K562 (cell line): Measurements from ENCODE around the gene ECSIT. TPM values are rescaled to one million over a fixed set of nuclear protein-coding genes. Genes with fewer than 3 reads are reported as not detected.

Experiments used
- C11orf30 ChIP-seq: fragments of 450-650 bp; IDR thresholded peaks from 2 replicates; pipeline ENCODE4 v1.6.1; 2016; ENCODE audit warnings: low read depth, mild to moderate bottlenecking
- CBFA2T3 ChIP-seq: fragments of 450-650 bp; IDR thresholded peaks from 2 replicates; pipeline ENCODE4 v1.6.1; 2017
- DIDO1 ChIP-seq: fragments of 450-650 bp; IDR thresholded peaks from 2 replicates; pipeline ENCODE4 v1.6.1; 2016; ENCODE audit warnings: low read depth, missing biosample characterization, missing genetic modification characterization
- DPF2 ChIP-seq: fragments of 450-650 bp; IDR thresholded peaks from 2 replicates; pipeline ENCODE4 v1.6.1; 2016
- FIP1L1 ChIP-seq: fragments of 200-400 bp; formaldehyde crosslinking; IDR thresholded peaks from 2 replicates; pipeline ENCODE4 v1.6.1; 2018; ENCODE audit warnings: mild to moderate bottlenecking, low read depth, low read length; ENCODE audit not compliant: poor library complexity, severe bottlenecking
- FOS ChIP-seq: IDR thresholded peaks from 3 replicates; pipeline ENCODE4 v1.6.1; 2011; ENCODE audit not compliant: insufficient read length; ENCODE audit errors: extremely low read depth
- FOXM1 ChIP-seq, 2 experiments: fragments of 450-650 bp in 1 of 2; sonication (generic) in 1 of 2; formaldehyde crosslinking in 1 of 2; IDR thresholded peaks; 2 replicates each; pipeline versions ENCODE4 v1.6.1 to v1.9.0; 2017 to 2022; ENCODE audit warnings: low read depth in 2 of 2, mild to moderate bottlenecking in 2 of 2, missing genetic modification reagents in 1 of 2, moderate library complexity in 1 of 2
- GABPB1 ChIP-seq: sonication (generic); formaldehyde crosslinking; IDR thresholded peaks from 2 replicates; pipeline ENCODE4 v1.8.0; 2022; ENCODE audit warnings: mild to moderate bottlenecking, missing genetic modification reagents
- GTF2E2 ChIP-seq: fragments of 200-800 bp; sonication (Bioruptor generic); IDR thresholded peaks from 2 replicates; pipeline ENCODE4 v1.6.1; 2016; ENCODE audit warnings: missing genetic modification characterization, missing compliant biosample characterization
- MIER1 ChIP-seq: fragments of 450-650 bp; IDR thresholded peaks from 2 replicates; pipeline ENCODE4 v1.6.1; 2016; ENCODE audit warnings: antibody characterized with exemption, mild to moderate bottlenecking, low read depth
- SAP30 ChIP-seq: fragments of 200-600 bp; sonication (generic); IDR thresholded peaks from 2 replicates; pipeline ENCODE4 v1.6.1; 2012; ENCODE audit warnings: borderline replicate concordance, low read depth, mild to moderate bottlenecking, moderate library complexity, low read length, control low read depth, inconsistent platforms; ENCODE audit not compliant: insufficient read depth, poor library complexity, severe bottlenecking
- TCF7L2 ChIP-seq: fragments of 150-350 bp; IDR thresholded peaks from 2 replicates; pipeline ENCODE4 v1.6.1; 2016; ENCODE audit warnings: low read depth, mild to moderate bottlenecking, low read length, moderate library complexity
- TEAD1 ChIP-seq, 2 experiments: fragments of 450-650 bp in 1 of 2; sonication (generic) in 1 of 2; formaldehyde crosslinking; IDR thresholded peaks; 2 replicates each; pipeline versions ENCODE4 v1.4.0 to v1.8.0; 2020 to 2022; ENCODE audit warnings: mild to moderate bottlenecking in 2 of 2, missing genetic modification reagents in 1 of 2
- ZBED1 ChIP-seq: IDR thresholded peaks from 2 replicates; pipeline ENCODE4 v1.6.1; 2014
- ZNF830 ChIP-seq: fragments of 250-450 bp; sonication (Bioruptor Pico); IDR thresholded peaks from 2 replicates; pipeline ENCODE4 v1.5.0; 2021; ENCODE audit warnings: mild to moderate bottlenecking
- ZSCAN32 ChIP-seq: fragments of 450-650 bp; formaldehyde crosslinking; IDR thresholded peaks from 2 replicates; pipeline ENCODE4 v1.4.0; 2020; ENCODE audit warnings: mild to moderate bottlenecking, moderate library complexity
- polyA plus RNA-seq, 8 experiments: library from polyadenylated mRNA; depleted of rRNA in 4 of 8; stranded (reverse) in 5 of 8; unstranded in 3 of 8; fragments of >200 nt; fragmentation: Nextera tagmentation in 2 of 8; fragmentation: Illumina TruSeq in 1 of 8; extraction: Ambion mirVana in 2 of 8; extraction: Trizol in 1 of 8; gene quantifications; 2 replicates each; pipeline versions ENCODE4 v1.2.1 to v1.2.3, GENCODE V29; 2011 to 2014; ENCODE audit warnings: inconsistent platforms in 1 of 8, missing spikeins in 1 of 8
- total RNA-seq, 7 experiments: library from RNA; depleted of rRNA in 6 of 7; stranded (reverse); fragments of >200 nt in 6 of 7; fragmentation: Illumina TruSeq in 2 of 7; extraction: Trizol in 2 of 7; gene quantifications; 2 replicates each; pipeline versions ENCODE4 v1.2.1 to v1.2.3, GENCODE V29; 2011 to 2021; ENCODE audit warnings: low replicate concordance in 1 of 7
- TF ChIP-seq, protein P1 (sequence below): fragments of 250-450 bp; sonication (Bioruptor Pico); IDR thresholded peaks from 2 replicates; pipeline ENCODE4 v1.5.0; 2020; ENCODE audit warnings: mild to moderate bottlenecking, borderline replicate concordance
- TF ChIP-seq, protein P2 (sequence below): IDR thresholded peaks from 2 replicates; pipeline ENCODE4 v1.6.1; 2014; ENCODE audit warnings: antibody characterized with exemption
- TF ChIP-seq, protein P3 (sequence below): conservative IDR thresholded peaks from 2 replicates; pipeline ENCODE4 v1.6.1; 2011; ENCODE audit warnings: low read depth, mild to moderate bottlenecking, low read length; ENCODE audit not compliant: control insufficient read depth
- TF ChIP-seq, protein P4 (sequence below): sonication (generic); formaldehyde crosslinking; IDR thresholded peaks from 2 replicates; pipeline ENCODE4 v1.8.1; 2023; ENCODE audit warnings: mild to moderate bottlenecking, missing genetic modification reagents, moderate library complexity

The ECSIT gene
- total and polyA plus RNA-seq, 9 of the 15 experiments (the other 6 are each of a cell fraction or from before 2014, with no cell fraction given), result 1.1 to 82.5 (median 43.9) TPM

DNA sequence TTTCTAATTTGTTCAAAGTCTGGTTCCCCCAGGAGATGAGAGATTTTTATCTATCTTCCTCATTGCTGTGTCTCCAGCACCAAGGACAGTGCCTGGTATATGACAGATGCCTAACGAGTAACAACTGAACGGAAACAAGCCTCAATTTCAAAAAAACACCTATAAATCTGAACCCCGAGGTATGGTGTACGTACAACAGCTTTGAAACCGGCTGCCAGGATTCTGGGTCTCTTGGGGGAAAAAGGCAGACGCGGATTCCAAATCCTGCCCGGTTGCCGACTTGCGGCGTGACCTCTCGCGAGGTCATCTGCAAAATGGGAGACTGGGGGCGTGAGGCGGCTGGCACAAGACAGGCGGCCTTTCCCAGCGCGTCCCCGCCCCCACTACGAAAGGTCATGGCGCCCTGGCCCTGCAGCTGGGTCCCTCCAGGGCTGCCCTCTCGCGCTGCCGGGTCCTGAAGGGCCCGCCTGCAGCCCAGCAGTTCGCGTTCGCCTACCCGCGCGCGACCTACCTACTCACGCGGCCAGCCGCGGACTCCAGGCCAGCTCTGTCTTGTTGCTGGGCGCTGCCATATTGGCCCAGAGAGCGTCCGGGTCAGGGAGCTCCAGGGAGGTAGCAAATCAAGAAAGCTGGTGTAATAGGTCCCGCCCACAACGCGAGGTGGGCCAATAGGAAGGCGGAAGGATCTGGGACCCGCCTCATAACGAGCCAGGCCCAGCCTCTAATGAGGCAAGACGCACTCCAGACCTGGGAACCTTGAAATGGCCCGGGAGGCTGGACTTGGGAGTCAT lies at the start of gene ECSIT (continued):
- peak; percentile 66; the same call in 1 of the 2 replicates for TF ChIP-seq GTF2E2 (tag)
- TF ChIP-seq SAP30, result peak; percentile 97
- 0 out of 2 replicates have a peak, but pooled peaks have one; percentile 57 for TF ChIP-seq ZNF830
- TF ChIP-seq, protein P1, sequence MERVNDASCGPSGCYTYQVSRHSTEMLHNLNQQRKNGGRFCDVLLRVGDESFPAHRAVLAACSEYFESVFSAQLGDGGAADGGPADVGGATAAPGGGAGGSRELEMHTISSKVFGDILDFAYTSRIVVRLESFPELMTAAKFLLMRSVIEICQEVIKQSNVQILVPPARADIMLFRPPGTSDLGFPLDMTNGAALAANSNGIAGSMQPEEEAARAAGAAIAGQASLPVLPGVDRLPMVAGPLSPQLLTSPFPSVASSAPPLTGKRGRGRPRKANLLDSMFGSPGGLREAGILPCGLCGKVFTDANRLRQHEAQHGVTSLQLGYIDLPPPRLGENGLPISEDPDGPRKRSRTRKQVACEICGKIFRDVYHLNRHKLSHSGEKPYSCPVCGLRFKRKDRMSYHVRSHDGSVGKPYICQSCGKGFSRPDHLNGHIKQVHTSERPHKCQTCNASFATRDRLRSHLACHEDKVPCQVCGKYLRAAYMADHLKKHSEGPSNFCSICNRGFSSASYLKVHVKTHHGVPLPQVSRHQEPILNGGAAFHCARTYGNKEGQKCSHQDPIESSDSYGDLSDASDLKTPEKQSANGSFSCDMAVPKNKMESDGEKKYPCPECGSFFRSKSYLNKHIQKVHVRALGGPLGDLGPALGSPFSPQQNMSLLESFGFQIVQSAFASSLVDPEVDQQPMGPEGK (CRISPR knock-in tag), result no peak
- TF ChIP-seq, protein P2, sequence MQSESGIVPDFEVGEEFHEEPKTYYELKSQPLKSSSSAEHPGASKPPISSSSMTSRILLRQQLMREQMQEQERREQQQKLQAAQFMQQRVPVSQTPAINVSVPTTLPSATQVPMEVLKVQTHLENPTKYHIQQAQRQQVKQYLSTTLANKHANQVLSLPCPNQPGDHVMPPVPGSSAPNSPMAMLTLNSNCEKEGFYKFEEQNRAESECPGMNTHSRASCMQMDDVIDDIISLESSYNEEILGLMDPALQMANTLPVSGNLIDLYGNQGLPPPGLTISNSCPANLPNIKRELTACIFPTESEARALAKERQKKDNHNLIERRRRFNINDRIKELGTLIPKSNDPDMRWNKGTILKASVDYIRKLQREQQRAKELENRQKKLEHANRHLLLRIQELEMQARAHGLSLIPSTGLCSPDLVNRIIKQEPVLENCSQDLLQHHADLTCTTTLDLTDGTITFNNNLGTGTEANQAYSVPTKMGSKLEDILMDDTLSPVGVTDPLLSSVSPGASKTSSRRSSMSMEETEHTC, result no peak
- 0 out of 2 replicates have a peak, but pooled peaks have one; percentile 9 for TF ChIP-seq CBFA2T3
- peak; percentile 36; the same call in 1 of the 2 replicates for TF ChIP-seq DPF2
- peak; percentile 80 for TF ChIP-seq DIDO1 (tag)
- TF ChIP-seq FOS, result peak; percentile 65
- peak; percentile 32; the same call in 1 of the 2 replicates for TF ChIP-seq FOXM1 (IDR thresholded peaks at IDR 0.05; ENCODE audit: low read depth)
- TF ChIP-seq FOXM1 (CRISPR knock-in tag; IDR thresholded peaks at IDR 0.05; ENCODE audit: low read depth), result no peak
- no peak for TF ChIP-seq ZBED1
- peak; percentile 97 for TF ChIP-seq C11orf30
- peak; percentile 76 for TF ChIP-seq TCF7L2
- TF ChIP-seq ZSCAN32 (CRISPR knock-in tag), result no peak
- peak in 1 of 2 experiments; percentile 77; a peak in 1 of 4 replicates for TF ChIP-seq TEAD1 (CRISPR knock-in tag; IDR thresholded peaks at IDR 0.05)
- TF ChIP-seq, protein P3, sequence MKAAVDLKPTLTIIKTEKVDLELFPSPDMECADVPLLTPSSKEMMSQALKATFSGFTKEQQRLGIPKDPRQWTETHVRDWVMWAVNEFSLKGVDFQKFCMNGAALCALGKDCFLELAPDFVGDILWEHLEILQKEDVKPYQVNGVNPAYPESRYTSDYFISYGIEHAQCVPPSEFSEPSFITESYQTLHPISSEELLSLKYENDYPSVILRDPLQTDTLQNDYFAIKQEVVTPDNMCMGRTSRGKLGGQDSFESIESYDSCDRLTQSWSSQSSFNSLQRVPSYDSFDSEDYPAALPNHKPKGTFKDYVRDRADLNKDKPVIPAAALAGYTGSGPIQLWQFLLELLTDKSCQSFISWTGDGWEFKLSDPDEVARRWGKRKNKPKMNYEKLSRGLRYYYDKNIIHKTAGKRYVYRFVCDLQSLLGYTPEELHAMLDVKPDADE, result peak; percentile 61; the same call in 1 of the 2 replicates
- TF ChIP-seq FIP1L1, result peak; percentile 81
- TF ChIP-seq MIER1, result peak; percentile 96
- peak; percentile 98 for TF ChIP-seq GABPB1
- TF ChIP-seq, protein P4, sequence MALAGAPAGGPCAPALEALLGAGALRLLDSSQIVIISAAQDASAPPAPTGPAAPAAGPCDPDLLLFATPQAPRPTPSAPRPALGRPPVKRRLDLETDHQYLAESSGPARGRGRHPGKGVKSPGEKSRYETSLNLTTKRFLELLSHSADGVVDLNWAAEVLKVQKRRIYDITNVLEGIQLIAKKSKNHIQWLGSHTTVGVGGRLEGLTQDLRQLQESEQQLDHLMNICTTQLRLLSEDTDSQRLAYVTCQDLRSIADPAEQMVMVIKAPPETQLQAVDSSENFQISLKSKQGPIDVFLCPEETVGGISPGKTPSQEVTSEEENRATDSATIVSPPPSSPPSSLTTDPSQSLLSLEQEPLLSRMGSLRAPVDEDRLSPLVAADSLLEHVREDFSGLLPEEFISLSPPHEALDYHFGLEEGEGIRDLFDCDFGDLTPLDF (CRISPR knock-in tag), result no peak; the same call in 1 of the 2 replicates
